HepG2 (cell line): ENCODE measurements around the gene OR52N2. TPM values are rescaled to one million over a fixed set of nuclear protein-coding genes. Genes with fewer than 3 reads are reported as not detected.

Experiments
- ATAC-seq: fragments of 200-7000 bp; cut with Tn5 transposase; 3 replicates; pipeline ENCODE4 v1.9.1; 2020; ENCODE audit warnings: mild to moderate bottlenecking, moderate library complexity
- BruUV-seq: library from RNA; stranded (reverse); fragments of 400-500 nt; replicated peaks from 2 replicates; lab custom pipeline; 2021; lab: Mats Ljungman, UMichigan
- CTCF ChIA-PET: fragments of 300-600 bp; formaldehyde crosslinking; extraction: SDS; loops from one replicate; lab custom pipeline; 2021; ENCODE audit warnings: low total read pairs, inconsistent platforms, low intra/inter-chr PET ratio; lab: Yijun Ruan, JAX
- POLR2A ChIA-PET: fragments of 350-600 bp; sonication (Branson Sonifier 250); formaldehyde crosslinking; loops from one replicate; lab custom pipeline; 2020; ENCODE audit warnings: antibody characterized with exemption, inconsistent platforms; lab: Yijun Ruan, JAX
- DNase-seq: peaks from one replicate; pipeline ENCODE4 v3.0.0-alpha.2; 2015; ENCODE audit warnings: low spot score
- FAIRE-seq: peaks from 3 replicates; lab custom pipeline; 2011; peaks lifted over from hg19 to GRCh38; lab: Jason Lieb, UNC
- H2AFZ ChIP-seq: one replicate; pipeline ENCODE4 v1.6.1; 2011; ENCODE audit warnings: low read length, inconsistent platforms
- H3K27ac ChIP-seq: fragments of 300-600 bp; 3 replicates; pipeline ENCODE4 v1.8.0; 2011; ENCODE audit warnings: mixed run types, mild to moderate bottlenecking, mixed read lengths, low read length, inconsistent platforms; ENCODE audit not compliant: insufficient read depth; ENCODE audit errors: extremely low read length
- H3K27me3 ChIP-seq, 2 experiments: fragments of 200-600 bp in 1 of 2; 2 replicates in 1 of 2; 3 replicates in 1 of 2; pipeline versions ENCODE4 v1.6.0 to v1.8.0; 2011; ENCODE audit warnings: low read length in 2 of 2, mild to moderate bottlenecking in 2 of 2, moderate library complexity in 2 of 2, inconsistent platforms in 1 of 2; ENCODE audit not compliant: insufficient read depth in 2 of 2, control insufficient read depth in 1 of 2
- H3K36me3 ChIP-seq, 2 experiments: fragments of 200-600 bp in 1 of 2; replicated peaks in 1 of 2; 2 replicates in 1 of 2; 3 replicates in 1 of 2; pipeline versions ENCODE4 v1.5.1 to v1.8.0; 2011; ENCODE audit warnings: low read length in 2 of 2, inconsistent platforms in 1 of 2; ENCODE audit not compliant: insufficient read depth in 2 of 2, control insufficient read depth in 1 of 2
- H3K4me1 ChIP-seq: 2 replicates; pipeline ENCODE4 v1.5.1; 2012; ENCODE audit warnings: low read length, inconsistent platforms; ENCODE audit not compliant: insufficient read depth
- H3K4me2 ChIP-seq: 2 replicates; pipeline ENCODE4 v1.6.0; 2011; ENCODE audit warnings: low read depth, low read length, inconsistent platforms
- H3K4me3 ChIP-seq, 3 experiments: fragments of 200-600 bp in 1 of 3; sonication (generic), shearing (Covaris generic) in 1 of 3; replicated peaks in 1 of 3; 2 replicates each; pipeline ENCODE4 v1.5.1; 2011 to 2016; ENCODE audit warnings: low read length in 3 of 3, inconsistent platforms in 2 of 3, low read depth in 2 of 3, mild to moderate bottlenecking in 2 of 3, control low read depth in 1 of 3, mixed read lengths in 1 of 3; ENCODE audit not compliant: insufficient read depth in 1 of 3
- H3K79me2 ChIP-seq: one replicate; pipeline ENCODE4 v1.6.1; 2011; ENCODE audit warnings: low read length, inconsistent platforms; ENCODE audit not compliant: insufficient read depth
- H3K9ac ChIP-seq: 2 replicates; pipeline ENCODE4 v1.6.0; 2011; ENCODE audit warnings: mild to moderate bottlenecking, low read depth, low read length, inconsistent platforms; ENCODE audit not compliant: insufficient read depth
- H3K9me3 ChIP-seq: 2 replicates; pipeline ENCODE4 v1.5.1; 2012; ENCODE audit warnings: mild to moderate bottlenecking, low read length
- H4K20me1 ChIP-seq: 2 replicates; pipeline ENCODE4 v1.6.0; 2011; ENCODE audit warnings: inconsistent platforms, mild to moderate bottlenecking, low read length, moderate library complexity; ENCODE audit not compliant: insufficient read depth
- BCLAF1 ChIP-seq: fragments of 450-650 bp; IDR thresholded peaks from 2 replicates; pipeline ENCODE4 v1.6.1; 2017; ENCODE audit warnings: mild to moderate bottlenecking
- HDAC2 ChIP-seq: sonication (generic); formaldehyde crosslinking; IDR thresholded peaks from 2 replicates; pipeline ENCODE4 v1.4.0; 2020; ENCODE audit warnings: missing genetic modification reagents
- HMG20A ChIP-seq: IDR thresholded peaks from 2 replicates; pipeline ENCODE4 v1.6.1; 2016; ENCODE audit warnings: borderline replicate concordance
- KDM3A ChIP-seq: IDR thresholded peaks from 2 replicates; pipeline ENCODE4 v1.6.1; 2018; ENCODE audit warnings: low read depth, missing compliant biosample characterization
- SP2 ChIP-seq: sonication (generic); formaldehyde crosslinking; IDR thresholded peaks from 2 replicates; pipeline ENCODE4 v1.5.1; 2020; ENCODE audit warnings: mild to moderate bottlenecking, missing genetic modification reagents
- TMF1 ChIP-seq: sonication (generic); formaldehyde crosslinking; IDR thresholded peaks from 2 replicates; pipeline ENCODE4 v1.8.1; 2022; ENCODE audit warnings: low read depth, missing genetic modification reagents
- ZNF703 ChIP-seq: sonication (generic); formaldehyde crosslinking; IDR thresholded peaks from 2 replicates; pipeline ENCODE4 v1.5.1; 2020; ENCODE audit warnings: missing genetic modification reagents, mild to moderate bottlenecking, moderate library complexity, borderline replicate concordance
- ZNF713 ChIP-seq: sonication (generic); formaldehyde crosslinking; IDR thresholded peaks from 2 replicates; pipeline ENCODE4 v1.4.0; 2020; ENCODE audit warnings: mild to moderate bottlenecking, missing genetic modification reagents
- WGBS: methylation state at CpG from one replicate; pipeline ENCODE4 v1.1.6; 2017; ENCODE audit warnings: low lambda C conversion rate; 5-methylcytosine and 5-hydroxymethylcytosine counted together
- in situ Hi-C: cut with HindIII; loops from 2 replicates; pipeline ENCODE4 v1.10.0; 2017; ENCODE audit warnings: low pct_unique_long_range_greater_than_20kb; ENCODE audit not compliant: extremely low pct_ligation_motif_present
- intact Hi-C: fragments of 100-400 bp; cut with micrococcal nuclease; formaldehyde crosslinking; loops from one replicate; pipeline ENCODE4 v1.10.0; 2022; ENCODE audit not compliant: unreplicated experiment
- polyA plus RNA-seq, 8 experiments: library from polyadenylated mRNA; depleted of rRNA in 3 of 8; stranded (reverse) in 7 of 8; unstranded in 1 of 8; fragments of >200 nt; fragmentation: Illumina TruSeq in 4 of 8; extraction: Trizol in 4 of 8; gene quantifications; 2 replicates each; pipeline versions ENCODE4 v1.2.1 to v1.2.3, GENCODE V29; 2011 to 2016; ENCODE audit warnings: low read depth in 4 of 8, missing spikeins in 1 of 8, mixed read lengths in 1 of 8; ENCODE audit not compliant: insufficient read depth in 1 of 8
- total RNA-seq, 5 experiments: library from RNA; depleted of rRNA; stranded (reverse); fragments of >200 nt; fragmentation: Illumina TruSeq; extraction: Trizol; gene quantifications; 2 replicates each; pipeline ENCODE4 v1.2.3, GENCODE V29; 2016; ENCODE audit warnings: low read depth in 1 of 5

Gene OR52N2
- total and polyA plus RNA-seq, 2 of the 13 experiments (the other 11 are each of a cell fraction or from before 2014, with no cell fraction given): not detected

- Histone ChIP-seq H3K4me1 (no peaks in the 10 kb centered on the region), H4K20me1 (no peaks in the 10 kb centered on the region), H3K4me3 (no peak overlapping the region), H3K27ac (no peak overlapping the region), H3K9ac (no peak overlapping the region), H3K79me2 (no peaks in the 10 kb centered on the region), H2AFZ (no peak overlapping the region), H3K9me3 (no peaks in the 10 kb centered on the region), H3K36me3 (no peaks in the 10 kb centered on the region), H3K27me3 (no peaks in the 10 kb centered on the region; a peak in 1 of 5 replicates), H3K4me2 (no peak overlapping the region)
- ATAC-seq (no peak), FAIRE-seq (no peak), DNase-seq (no peak)
- in situ Hi-C loops: no loop called here
- BruUV-seq: no TSS peak
- ChIA-PET POLR2A (no interaction called here), CTCF (no interaction called here)
- TF ChIP-seq ZNF713 (CRISPR knock-in tag) (no peak), BCLAF1 (no peak), HDAC2 (no peak), SP2 (CRISPR knock-in tag) (no peak), HMG20A (CRISPR knock-in tag) (no peak), ZNF703 (CRISPR knock-in tag) (no peak), TMF1 (CRISPR knock-in tag) (no peak), KDM3A (CRISPR knock-in tag) (no peak)
- WGBS: 0% methylated on average over 1 of the region's 1 CpG
- intact Hi-C loops: no loop called here
Observed at GRCh38 chr11:5818245-5818886, 9.6 kb downstream of the OR52N2 start.
